Heart left ventricle (tissue), 16 donors: ENCODE results near the gene SOX18. TPM values are rescaled to one million over a fixed set of nuclear protein-coding genes. Genes with fewer than 3 reads are reported as not detected.

ENCODE experiments used
- ATAC-seq, 4 donors: fragments of 200-7000 bp; cut with Tn5 transposase; one replicate each; pipeline ENCODE4 v1.9.1; 2020 to 2022; ENCODE audit warnings: moderate library complexity in 4 of 4, mild to moderate bottlenecking in 3 of 4, moderate number of reproducible peaks in 1 of 4
- DNase-seq, 5 donors: peaks; one replicate each; pipeline ENCODE4 v3.0.0-alpha.2; 2020
- H3K27ac ChIP-seq, 12 donors: fragments of 200-600 bp; sonication (generic) in 4 of 12; one replicate each; pipeline versions ENCODE4 v1.5.0 to v1.8.0; 2016 to 2022; ENCODE audit warnings: mild to moderate bottlenecking in 2 of 12
- H3K27me3 ChIP-seq, 9 donors: fragments of 200-600 bp; sonication (generic) in 2 of 9; one replicate each; pipeline versions ENCODE4 v1.5.1 to v1.8.0; 2016 to 2022; ENCODE audit warnings: mild to moderate bottlenecking in 3 of 9
- H3K36me3 ChIP-seq, 9 donors: fragments of 200-600 bp; sonication (generic) in 2 of 9; one replicate each; pipeline versions ENCODE4 v1.5.0 to v1.8.0; 2018 to 2022; ENCODE audit warnings: mild to moderate bottlenecking in 2 of 9
- H3K4me1 ChIP-seq, 12 donors: fragments of 200-600 bp; sonication (generic) in 4 of 12; one replicate each; pipeline versions ENCODE4 v1.5.0 to v1.8.0; 2016 to 2022; ENCODE audit warnings: mild to moderate bottlenecking in 3 of 12
- H3K4me3 ChIP-seq, 12 donors: fragments of 200-600 bp; sonication (generic) in 4 of 12; one replicate each; pipeline versions ENCODE4 v1.5.0 to v1.8.0; 2017 to 2022; ENCODE audit warnings: mild to moderate bottlenecking in 9 of 12, moderate library complexity in 4 of 12
- H3K9me3 ChIP-seq, 12 donors: fragments of 200-600 bp; sonication (generic) in 4 of 12; one replicate each; pipeline versions ENCODE4 v1.5.0 to v1.8.0; 2016 to 2022; ENCODE audit warnings: mild to moderate bottlenecking in 1 of 12
- CTCF ChIP-seq, 12 donors: fragments of 200-600 bp; sonication (generic) in 4 of 12; IDR thresholded peaks; one replicate each; pipeline versions ENCODE4 v1.5.0 to v1.8.0; 2018 to 2022; ENCODE audit warnings: antibody characterized with exemption in 12 of 12, mild to moderate bottlenecking in 5 of 12
- POLR2A ChIP-seq, 2 donors: fragments of 450-650 bp; IDR thresholded peaks; one replicate each; pipeline ENCODE4 v1.6.1; 2017; ENCODE audit warnings: antibody characterized with exemption in 2 of 2, mild to moderate bottlenecking in 2 of 2, moderate library complexity in 2 of 2
- WGBS, 4 donors: extraction: QIAGEN DNeasy Blood & Tissue Kit in 2 of 4; methylation state at CpG; one replicate each; pipeline versions ENCODE4 v1.1.5 to v1.1.7; 2013 to 2018; 5-methylcytosine and 5-hydroxymethylcytosine counted together
- intact Hi-C, 10 donors: fragments of 100-400 bp; cut with DNase I; formaldehyde crosslinking; loops; one replicate each; pipeline versions ENCODE4 v1.11.1 to v1.14.2; 2022
- polyA plus RNA-seq, 2 donors: library from polyadenylated mRNA; stranded (reverse); fragments of 200-250 nt; gene quantifications; one replicate each; pipeline ENCODE4 v1.2.3, GENCODE V29; 2013
- total RNA-seq, 9 donors: library from RNA; depleted of rRNA in 2 of 9; stranded (reverse); fragments of >200 nt in 2 of 9; fragmentation: NEBNext Ultra II Directional in 3 of 9; extraction: Animal tissue kit (Norgen Biotek cat#: 25700) in 3 of 9; gene quantifications; one replicate each; pipeline versions ENCODE4 v1.1.0 to v1.2.4, GENCODE V29; 2016 to 2023
- donor health status: ischemic (EF 13 %, LVEDD 7.1; RV severe dilation, severe dysfunction).
- donor health status: healthy with polysubstance abuse.
- donor health status: DM: no; HTN: yes; CAD: no.
- donor health status: DM: no; HTN: no; CAD: no.
- donor health status: ischemic (EF 25% LVEDD 6.9; RV normal size, moderate dysfunction).
- donor health status: ischemic (EF 25% LVEDD 5.7; RV mildly dilated, moderate dysfunction).
- donor health status: healthy.
- donor health status: DM: yes; HTN: yes; CAD: no.
- donor health status: ischemic (EF 35%, LVEDD 5.7; RV mildly dilated, moderate dysfunction).
- donor health status: nonischemic (EF 11% LVEDD 7.7; RV severe dilation, severe dysfunction).
- donor health status: DM: yes; HTN: yes; CAD: no.
- donor health status: PGD.
- donor health status: ischemic (EF 29% LVEDD 5.4; RV normal size, mild dysfunction).
- donor health status: nonischemic (EF 23%, LVEDD 6.1; RV moderate dilation, normal function).

SOX18 gene
- total and polyA plus RNA-seq, 11 donors = 23.5 to 75.9 (median 48.2) TPM

GRCh38 chr20:64074184-64074789 is 24.8 kb upstream of the SOX18 start:
- Histone ChIP-seq H3K4me1 (peaks cover 0 to 28% (median 16%) of the 10 kb centered on the region in 12 donors), H3K36me3 (peaks cover 0 to 43% (median 20%) of the 10 kb centered on the region in 9 donors), H3K4me3 (no peak overlapping the region), H3K27me3 (no peaks in the 10 kb centered on the region), H3K9me3 (no peaks in the 10 kb centered on the region), H3K27ac (no peak overlapping the region)
- DNase-seq = no peak
- no peak for ATAC-seq
- TF ChIP-seq POLR2A (IDR thresholded peaks at IDR 0.05) = no peak
- no peak for TF ChIP-seq CTCF (IDR thresholded peaks at IDR 0.05)
- intact Hi-C loops = no loop called here
- WGBS, 4 donors = 91 to 96% (median 94%) methylated on average over 12 to 28 of the region's 28 CpGs

- no peak for TF ChIP-seq CTCF (IDR thresholded peaks at IDR 0.05)
- TF ChIP-seq POLR2A (IDR thresholded peaks at IDR 0.05) = no peak
- Histone ChIP-seq H3K4me1 (peaks cover 0 to 22% (median 9%) of the 10 kb centered on the region in 12 donors), H3K36me3 (peaks cover 0 to 43% (median 20%) of the 10 kb centered on the region in 9 donors), H3K4me3 (no peak overlapping the region), H3K27ac (no peak overlapping the region), H3K27me3 (no peaks in the 10 kb centered on the region), H3K9me3 (no peaks in the 10 kb centered on the region)
- DNase-seq (no peak), ATAC-seq (no peak)
- 92 to 96% (median 93%) methylated on average over 35 to 37 of the region's 37 CpGs for WGBS, 4 donors
- intact Hi-C loops = no loop called here
These were observed 24.2 kb upstream of the SOX18 start for GRCh38 chr20:64073476-64074183.

DNA sequence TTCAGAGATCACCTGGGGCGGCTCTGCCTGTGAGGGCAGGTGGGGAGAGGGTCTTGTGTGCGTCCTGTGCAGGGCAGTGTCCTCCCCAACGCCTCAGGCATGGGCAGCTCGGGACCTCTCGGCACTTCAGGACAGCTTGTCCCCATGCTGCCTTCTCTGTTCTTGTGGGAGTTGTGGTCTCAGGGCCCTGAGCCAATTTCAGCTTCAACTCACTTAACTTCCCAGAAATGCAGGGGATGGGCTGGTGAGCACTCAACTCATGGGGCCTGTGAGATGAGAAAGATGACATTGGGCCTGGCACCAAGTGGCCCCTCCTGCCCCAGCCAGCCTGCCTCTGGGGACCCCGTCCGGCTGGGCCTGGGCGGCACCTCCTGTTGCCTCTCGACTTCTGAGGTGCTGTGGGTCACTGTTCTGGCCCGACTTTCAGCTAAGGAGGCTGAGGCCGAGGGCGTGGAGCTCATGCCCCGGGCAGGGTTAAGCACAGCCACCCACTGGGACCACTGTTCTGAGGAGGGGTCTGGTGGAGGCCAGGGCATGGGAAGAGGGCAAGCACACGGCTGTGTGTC is 23.1 kb upstream of the SOX18 start:
- Histone ChIP-seq H3K4me1 (peaks cover 0 to 11% (median 0%) of the 10 kb centered on the region in 12 donors), H3K9me3 (no peaks in the 10 kb centered on the region), H3K4me3 (no peak overlapping the region), H3K27ac (no peak overlapping the region), H3K36me3 (peaks cover 0 to 43% (median 20%) of the 10 kb centered on the region in 9 donors), H3K27me3 (no peaks in the 10 kb centered on the region)
- no peak for DNase-seq
- no peak for ATAC-seq
- intact Hi-C loops = no loop called here
- TF ChIP-seq CTCF (IDR thresholded peaks at IDR 0.05) = no peak
- 72 to 87% (median 83%) methylated on average over 5 to 14 of the region's 14 CpGs for WGBS, 4 donors
